Measurements from ENCODE around the gene TSPAN9. TPM values are rescaled to one million over a fixed set of nuclear protein-coding genes. Genes with fewer than 3 reads are reported as not detected.
A peak's percentile ranks its signal among the peaks of the same experiment; 100 is the strongest.

TSPAN9 gene
- total RNA-seq, 1 experiment from 2014 or later: 7.7 TPM

GRCh38 chr12:3274664-3275063 lies 197.5 kb downstream of the TSPAN9 start:
- Histone ChIP-seq H3K4me3 (ENCODE audit: low read depth in 2 of 2, low read length in 2 of 2) (no peak overlapping the region), H3K4me1 (ENCODE audit: control insufficient read depth, insufficient read depth, low read length) (no peaks in the 10 kb centered on the region), H3K36me3 (ENCODE audit: control insufficient read depth, insufficient read depth, low read length) (no peaks in the 10 kb centered on the region), H3K27me3 (ENCODE audit: control insufficient read depth, insufficient read depth, low read length) (no peaks in the 10 kb centered on the region), H3K9me3 (ENCODE audit: control insufficient read depth, insufficient read depth, low read depth, low read length) (no peaks in the 10 kb centered on the region), H3K27ac (ENCODE audit: low read length) (no peak overlapping the region)
- BruUV-seq (replicated peaks): no TSS peak
- intact Hi-C loops (cut with micrococcal nuclease; ENCODE audit: unreplicated experiment): loop anchor here (1.0 to 5.0 kb wide), 2 partner anchors 139 to 202 kb away; no protein-coding TSS in a partner anchor
- ChIA-PET POLR2A (no interaction called here), CTCF (interaction anchor here (0.6 to 1.6 kb wide), 2 partner anchors 65 to 202 kb away, joined by 9 to 14 read pairs; no protein-coding TSS in a partner anchor)
- DNase-seq (ENCODE audit: low read depth, low spot score) (no peak), ATAC-seq (no peak)
- TF ChIP-seq SIN3A (IDR thresholded peaks at IDR 0.05; ENCODE audit: borderline replicate concordance, insufficient read depth, low read depth, low read length): no peak
- in situ Hi-C loops (cut with HindIII; ENCODE audit: low pct_unique_long_range_greater_than_20kb, low sequenced_read_pairs): no loop called here

GRCh38 chr12:3275171-3276041 lies 198.2 kb downstream of the TSPAN9 start:
- peak; percentile 20 for DNase-seq (ENCODE audit: low read depth, low spot score)
- intact Hi-C loops (cut with micrococcal nuclease; ENCODE audit: unreplicated experiment) (loop anchor here (1.0 to 5.0 kb wide), 2 partner anchors 140 to 203 kb away; no protein-coding TSS in a partner anchor), in situ Hi-C loops (cut with HindIII; ENCODE audit: low pct_unique_long_range_greater_than_20kb, low sequenced_read_pairs) (no loop called here)
- Histone ChIP-seq H3K27ac (ENCODE audit: low read length) (no peak overlapping the region), H3K4me1 (ENCODE audit: control insufficient read depth, insufficient read depth, low read length) (no peaks in the 10 kb centered on the region), H3K4me3 (ENCODE audit: low read depth in 2 of 2, low read length in 2 of 2) (no peak overlapping the region), H3K36me3 (ENCODE audit: control insufficient read depth, insufficient read depth, low read length) (no peaks in the 10 kb centered on the region), H3K9me3 (ENCODE audit: control insufficient read depth, insufficient read depth, low read depth, low read length) (no peaks in the 10 kb centered on the region), H3K27me3 (ENCODE audit: control insufficient read depth, insufficient read depth, low read length) (no peaks in the 10 kb centered on the region)
- TF ChIP-seq POLR2AphosphoS5 (IDR thresholded peaks at IDR 0.05; ENCODE audit: low read depth, low read length) (no peak), CTCF (IDR thresholded peaks at IDR 0.05) (peak; percentile 90), SIN3A (IDR thresholded peaks at IDR 0.05; ENCODE audit: borderline replicate concordance, insufficient read depth, low read depth, low read length) (no peak)
- POLR2A ChIA-PET: interaction anchor here (0.7 kb wide), 1 partner anchor 202 kb away, joined by 3 read pairs; no protein-coding TSS in a partner anchor
- CTCF ChIA-PET: interaction anchor here (0.9 to 1.6 kb wide), 2 partner anchors 140 to 202 kb away, joined by 3 to 9 read pairs; no protein-coding TSS in a partner anchor
- ATAC-seq: peak; percentile 88
- no TSS peak for BruUV-seq (replicated peaks)

- CTCF ChIA-PET: interaction anchor here (1.6 kb wide), 1 partner anchor 203 kb away, joined by 9 read pairs; no protein-coding TSS in a partner anchor
- TF ChIP-seq SIN3A (IDR thresholded peaks at IDR 0.05; ENCODE audit: borderline replicate concordance, insufficient read depth, low read depth, low read length) (no peak), TCF7L2 (IDR thresholded peaks at IDR 0.05; ENCODE audit: low read depth, low read length) (no peak), CTCF (IDR thresholded peaks at IDR 0.05) (no peak), REST (IDR thresholded peaks at IDR 0.05; ENCODE audit: insufficient read depth in 1 of 2, low read depth in 2 of 2, low read length in 1 of 2) (no peak), POLR2AphosphoS5 (IDR thresholded peaks at IDR 0.05; ENCODE audit: low read depth, low read length) (no peak)
Measured at GRCh38 chr12:3276226-3276625, 199.0 kb downstream of the TSPAN9 start.

More at GRCh38 chr12:3276226-3276625, 199.0 kb downstream of the TSPAN9 start:
- ATAC-seq: no peak
- no peaks in the 10 kb centered on the region for H3K9me3 ChIP-seq (ENCODE audit: control insufficient read depth, insufficient read depth, low read depth, low read length)
- intact Hi-C loops (cut with micrococcal nuclease; ENCODE audit: unreplicated experiment): loop anchor here (5.0 kb wide), 1 partner anchor 204 kb away; no protein-coding TSS in a partner anchor
- in situ Hi-C loops (cut with HindIII; ENCODE audit: low pct_unique_long_range_greater_than_20kb, low sequenced_read_pairs): no loop called here
- no peak overlapping the region for H3K27ac ChIP-seq (ENCODE audit: low read length)
- H3K27me3 ChIP-seq (ENCODE audit: control insufficient read depth, insufficient read depth, low read length): no peaks in the 10 kb centered on the region
- H3K36me3 ChIP-seq (ENCODE audit: control insufficient read depth, insufficient read depth, low read length): no peaks in the 10 kb centered on the region
- POLR2A ChIA-PET: no interaction called here
- BruUV-seq (replicated peaks): no TSS peak
- no peaks in the 10 kb centered on the region for H3K4me1 ChIP-seq (ENCODE audit: control insufficient read depth, insufficient read depth, low read length)
- no peak overlapping the region for H3K4me3 ChIP-seq (ENCODE audit: low read depth in 2 of 2, low read length in 2 of 2)
- DNase-seq (ENCODE audit: low read depth, low spot score): no peak
